SU-DHL-6 (cell line): Measurements from ENCODE around the gene EOLA1.
"Not testable (repeated sequence)": the region's sequence is repeated elsewhere in the genome, so short reads cannot be mapped to it uniquely, and the experiment has no call there.

ENCODE experiments used
- CTCF ChIP-seq: fragments of 200-600 bp; sonication (generic); IDR thresholded peaks from one replicate; pipeline ENCODE4 v1.5.1; 2017; ENCODE audit warnings: antibody characterized with exemption, mild to moderate bottlenecking, low read length, moderate library complexity; ENCODE audit not compliant: insufficient read depth, poor library complexity, severe bottlenecking
- EZH2phosphoT487 ChIP-seq: fragments of 200-600 bp; sonication (generic), shearing (Covaris generic); conservative IDR thresholded peaks from 2 replicates; pipeline ENCODE4 v1.6.1; 2018; ENCODE audit warnings: mild to moderate bottlenecking, antibody characterized with exemption, low read length, moderate library complexity, mixed read lengths

- TF ChIP-seq CTCF, EZH2phosphoT487: not testable (repeated sequence)
Measured at GRCh38 chrX:149534926-149535602, 5.7 kb upstream of the EOLA1 start.
